Naive B cell (primary cell): Measurements from ENCODE around the gene ADGRV1. TPM values are rescaled to one million over a fixed set of nuclear protein-coding genes. Genes with fewer than 3 reads are reported as not detected.
"Not testable (repeated sequence)": the region's sequence is repeated elsewhere in the genome, so short reads cannot be mapped to it uniquely, and the experiment has no call there.

ENCODE experiments used
- ATAC-seq, 2 donors: fragments of 150-1000 bp; cut with Tn5 transposase; 2 replicates each; pipeline ENCODE4 v1.10.0; 2021; ENCODE audit warnings: low read depth in 2 of 2, mild to moderate bottlenecking in 2 of 2, moderate library complexity in 2 of 2
- DNase-seq: peaks from one replicate; pipeline ENCODE4 v3.0.0; 2022
- H3K27ac Mint-ChIP-seq, 6 donors: one replicate each; pipeline ENCODE4 v1.8.0; 2020 to 2022; ENCODE audit warnings: mild to moderate bottlenecking in 6 of 6, mixed read lengths in 6 of 6, moderate library complexity in 5 of 6, inconsistent platforms in 2 of 6
- H3K27me3 Mint-ChIP-seq, 3 donors: one replicate each; pipeline ENCODE4 v1.8.0; 2021 to 2022; ENCODE audit warnings: mixed read lengths in 3 of 3, mild to moderate bottlenecking in 1 of 3
- H3K36me3 Mint-ChIP-seq, 2 donors: one replicate each; pipeline ENCODE4 v1.8.0; 2020 to 2022; ENCODE audit warnings: mixed read lengths in 2 of 2, inconsistent platforms in 1 of 2, mild to moderate bottlenecking in 1 of 2
- H3K4me1 Mint-ChIP-seq, 3 donors: one replicate each; pipeline ENCODE4 v1.8.0; 2020 to 2022; ENCODE audit warnings: mixed read lengths in 3 of 3, inconsistent platforms in 1 of 3, mild to moderate bottlenecking in 1 of 3, moderate library complexity in 1 of 3
- H3K4me3 Mint-ChIP-seq, 8 donors: one replicate each; pipeline ENCODE4 v1.8.0; 2020 to 2022; ENCODE audit warnings: mild to moderate bottlenecking in 8 of 8, mixed read lengths in 8 of 8, moderate library complexity in 8 of 8, inconsistent platforms in 2 of 8
- H3K9me3 Mint-ChIP-seq, 7 donors: one replicate each; pipeline ENCODE4 v1.8.0; 2020 to 2022; ENCODE audit warnings: mixed read lengths in 7 of 7, mild to moderate bottlenecking in 5 of 7, inconsistent platforms in 2 of 7, moderate library complexity in 1 of 7
- polyA plus RNA-seq, 6 donors: library from polyadenylated mRNA; unstranded; fragments of 300-500 nt; fragmentation: Illumina TruSeq; gene quantifications; one replicate each; pipeline ENCODE4 v1.2.3, GENCODE V29; 2021; ENCODE audit warnings: low read depth in 6 of 6

Gene ADGRV1
- polyA plus RNA-seq, 6 donors from 2014 or later = 0.62 TPM; not detected in 5

GRCh38 chr5:90917928-90918668 is 359.5 kb downstream of the ADGRV1 start:
- Mint-ChIP-seq H3K36me3 (no peaks in the 10 kb centered on the region), H3K27ac (no peak overlapping the region), H3K4me3 (no peak overlapping the region), H3K4me1 (no peaks in the 10 kb centered on the region), H3K27me3 (peaks cover 0 to 7% (median 0%) of the 10 kb centered on the region in 3 donors), H3K9me3 (no peaks in the 10 kb centered on the region)
- ATAC-seq (no peak), DNase-seq (no peak)

GRCh38 chr5:90921418-90921973 is 362.9 kb downstream of the ADGRV1 start:
- no peak overlapping the region for H3K27ac Mint-ChIP-seq
- no peaks in the 10 kb centered on the region for H3K36me3 Mint-ChIP-seq
- no peak overlapping the region for H3K4me3 Mint-ChIP-seq
- no peak for ATAC-seq
- no peak for DNase-seq
- H3K4me1 Mint-ChIP-seq = no peaks in the 10 kb centered on the region
- peaks cover 0 to 7% (median 0%) of the 10 kb centered on the region in 3 donors for H3K27me3 Mint-ChIP-seq
- no peaks in the 10 kb centered on the region for H3K9me3 Mint-ChIP-seq

- not testable (repeated sequence) for H3K27ac Mint-ChIP-seq, H3K9me3 Mint-ChIP-seq, H3K4me3 Mint-ChIP-seq, H3K27me3 Mint-ChIP-seq, H3K4me1 Mint-ChIP-seq, ATAC-seq, H3K36me3 Mint-ChIP-seq, DNase-seq
Observed at GRCh38 chr5:90924222-90924621, 365.6 kb downstream of the ADGRV1 start.

GRCh38 chr5:90929013-90929839 is 370.6 kb downstream of the ADGRV1 start:
- H3K27me3 Mint-ChIP-seq = peaks cover 5 to 11% (median 6%) of the 10 kb centered on the region in 3 donors
- H3K27ac Mint-ChIP-seq, H3K36me3 Mint-ChIP-seq, DNase-seq, H3K9me3 Mint-ChIP-seq, ATAC-seq, H3K4me3 Mint-ChIP-seq, H3K4me1 Mint-ChIP-seq: not testable (repeated sequence)

GRCh38 chr5:90930062-90930461 is 371.5 kb downstream of the ADGRV1 start:
- Mint-ChIP-seq H3K4me3 (no peak overlapping the region), H3K27ac (no peak overlapping the region), H3K4me1 (no peaks in the 10 kb centered on the region), H3K36me3 (no peaks in the 10 kb centered on the region), H3K9me3 (peaks cover 0 to 4% (median 2%) of the 10 kb centered on the region in 7 donors), H3K27me3 (peaks cover 5 to 11% (median 6%) of the 10 kb centered on the region in 3 donors)
- DNase-seq = no peak
- no peak for ATAC-seq

GRCh38 chr5:90930756-90931431 is 372.3 kb downstream of the ADGRV1 start:
- no peaks in the 10 kb centered on the region for H3K36me3 Mint-ChIP-seq
- no peaks in the 10 kb centered on the region for H3K4me1 Mint-ChIP-seq
- peaks cover 5 to 11% (median 6%) of the 10 kb centered on the region in 3 donors for H3K27me3 Mint-ChIP-seq
- DNase-seq (no peak), ATAC-seq (no peak)
- H3K27ac Mint-ChIP-seq = no peak overlapping the region
- no peak overlapping the region for H3K4me3 Mint-ChIP-seq
- peaks cover 0 to 5% (median 2%) of the 10 kb centered on the region in 7 donors for H3K9me3 Mint-ChIP-seq

- DNase-seq = peak; percentile 21
- H3K9me3 Mint-ChIP-seq = peaks cover 0 to 5% (median 2%) of the 10 kb centered on the region in 7 donors
- H3K27me3 Mint-ChIP-seq = peaks cover 5 to 11% (median 6%) of the 10 kb centered on the region in 3 donors
- H3K27ac Mint-ChIP-seq = peak overlapping the region in 1 of 6 donors; percentile 60
- H3K4me1 Mint-ChIP-seq = no peaks in the 10 kb centered on the region
- H3K36me3 Mint-ChIP-seq = no peaks in the 10 kb centered on the region
- no peak for ATAC-seq
- H3K4me3 Mint-ChIP-seq = no peak overlapping the region
Observed at GRCh38 chr5:90932052-90932699, 373.6 kb downstream of the ADGRV1 start.

- Mint-ChIP-seq H3K9me3 (peaks cover 0 to 5% (median 0%) of the 10 kb centered on the region in 7 donors), H3K36me3 (no peaks in the 10 kb centered on the region), H3K4me3 (no peak overlapping the region), H3K27me3 (peaks cover 5 to 11% (median 6%) of the 10 kb centered on the region in 3 donors), H3K27ac (no peak overlapping the region), H3K4me1 (no peaks in the 10 kb centered on the region)
- DNase-seq = no peak
- no peak for ATAC-seq
Observed at GRCh38 chr5:90933298-90933697, 374.7 kb downstream of the ADGRV1 start.

- Mint-ChIP-seq H3K9me3 (peaks cover 0 to 5% (median 0%) of the 10 kb centered on the region in 7 donors), H3K27me3 (peaks cover 4 to 11% (median 6%) of the 10 kb centered on the region in 3 donors), H3K27ac (no peak overlapping the region), H3K4me3 (no peak overlapping the region), H3K4me1 (no peaks in the 10 kb centered on the region), H3K36me3 (no peaks in the 10 kb centered on the region)
- no peak for ATAC-seq
- no peak for DNase-seq
Observed at GRCh38 chr5:90934091-90934719, 375.6 kb downstream of the ADGRV1 start.

GRCh38 chr5:90934738-90935137 is 376.1 kb downstream of the ADGRV1 start:
- H3K27ac Mint-ChIP-seq = no peak overlapping the region
- DNase-seq = no peak
- H3K9me3 Mint-ChIP-seq = peaks cover 0 to 5% (median 0%) of the 10 kb centered on the region in 7 donors
- ATAC-seq = no peak
- no peaks in the 10 kb centered on the region for H3K36me3 Mint-ChIP-seq
- H3K4me3 Mint-ChIP-seq = no peak overlapping the region
- H3K27me3 Mint-ChIP-seq = peaks cover 0 to 11% (median 6%) of the 10 kb centered on the region in 3 donors
- H3K4me1 Mint-ChIP-seq = no peaks in the 10 kb centered on the region

- peaks cover 0 to 5% (median 0%) of the 10 kb centered on the region in 3 donors for H3K4me1 Mint-ChIP-seq
- H3K9me3 Mint-ChIP-seq = peaks cover 0 to 5% (median 0%) of the 10 kb centered on the region in 7 donors
- no peak overlapping the region for H3K27ac Mint-ChIP-seq
- H3K4me3 Mint-ChIP-seq = no peak overlapping the region
- DNase-seq (no peak), ATAC-seq (no peak)
- H3K27me3 Mint-ChIP-seq = no peaks in the 10 kb centered on the region
- no peaks in the 10 kb centered on the region for H3K36me3 Mint-ChIP-seq
Observed at GRCh38 chr5:90939211-90939610, 380.6 kb downstream of the ADGRV1 start.

GRCh38 chr5:90940227-90940995 is 381.8 kb downstream of the ADGRV1 start:
- no peak overlapping the region for H3K4me3 Mint-ChIP-seq

More at GRCh38 chr5:90940227-90940995, 381.8 kb downstream of the ADGRV1 start:
- no peak for DNase-seq
- ATAC-seq = peak; percentile 48 to 55
- H3K9me3 Mint-ChIP-seq = no peaks in the 10 kb centered on the region
- no peak overlapping the region for H3K27ac Mint-ChIP-seq
- no peaks in the 10 kb centered on the region for H3K27me3 Mint-ChIP-seq
- no peaks in the 10 kb centered on the region for H3K36me3 Mint-ChIP-seq
- peaks cover 0 to 5% (median 0%) of the 10 kb centered on the region in 3 donors for H3K4me1 Mint-ChIP-seq
